CD4-positive, alpha-beta T cell treated with Interleukin-1 beta for 1 hour (primary cell): Measurements from ENCODE around the gene MCHR1.
A peak's percentile ranks its signal among the peaks of the same experiment; 100 is the strongest.

Source experiments
- DNase-seq, 2 donors: peaks; one replicate each; pipeline ENCODE4 v3.0.0-alpha.2; 2020 to 2022

The MCHR1 gene

DNA sequence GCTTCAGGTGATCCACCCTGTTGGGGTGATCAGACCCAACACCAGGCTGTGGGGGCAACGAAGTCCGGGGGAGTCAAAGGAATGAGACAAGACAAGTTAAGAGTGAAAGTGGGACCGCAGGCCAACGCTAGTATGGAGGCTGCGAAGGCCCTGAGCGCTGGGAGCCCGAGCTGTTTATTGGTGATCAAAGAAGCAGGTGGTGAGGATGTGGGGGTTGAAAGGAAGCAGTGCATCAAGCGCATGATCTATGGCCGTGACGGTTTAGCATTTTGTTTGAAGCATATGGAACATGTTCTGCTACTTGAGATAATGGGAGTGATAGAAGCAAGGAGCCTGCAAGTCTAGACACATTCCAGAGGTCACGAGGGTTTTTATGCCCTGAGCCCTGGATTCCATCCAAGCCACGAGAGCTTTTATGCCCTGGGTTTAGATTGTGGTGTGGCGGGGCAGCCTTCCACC, 49.5 kb downstream of the MCHR1 start:
- peak; percentile 60 to 66 for DNase-seq

DNA sequence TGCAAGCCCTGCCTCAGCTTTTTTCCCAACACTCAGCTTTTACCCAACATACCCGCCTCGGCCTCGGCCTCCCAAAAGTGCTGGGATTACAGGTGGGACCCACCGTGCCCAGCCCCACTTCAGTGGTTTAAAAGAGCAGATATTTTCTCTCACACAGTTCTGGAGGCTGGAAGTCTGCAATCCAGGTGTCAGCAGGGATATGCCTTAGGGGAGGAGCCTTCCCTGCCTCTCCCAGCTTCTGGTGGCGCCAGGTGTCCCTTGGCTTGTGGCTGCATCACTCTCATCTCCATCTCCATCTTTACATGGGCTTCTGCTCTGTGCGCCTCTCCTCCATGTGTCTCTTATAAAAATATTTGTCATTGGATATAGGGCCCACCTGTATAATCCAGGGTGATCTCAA, 50.0 kb downstream of the MCHR1 start:
- DNase-seq, result no peak
